Right lung (tissue), 10 donors: ENCODE measurements around the gene SURF4. TPM values are rescaled to one million over a fixed set of nuclear protein-coding genes. Genes with fewer than 3 reads are reported as not detected.

Experiments
- DNase-seq, 2 donors: peaks; one replicate each; pipeline ENCODE4 v3.0.0-alpha.2; 2013
- long read RNA-seq, 8 donors: transcript quantifications; one replicate each; lab custom pipeline, GENCODE V29; 2026
- polyA plus RNA-seq, 5 donors: library from polyadenylated mRNA; unstranded; fragments of 120-200 nt; gene quantifications; one replicate each; pipeline versions ENCODE4 v1.2.1 to v1.2.3, GENCODE V29; 2013; ENCODE audit warnings: inconsistent platforms in 1 of 5, low replicate concordance in 1 of 5; ENCODE audit not compliant: insufficient read length in 5 of 5, insufficient read depth in 1 of 5

Gene SURF4
- 100 to 1,000 TPM; 103 to 152 (median 120) TPM for polyA plus RNA-seq
- long read RNA-seq, donor 1, transcript SURF4-202 (6 exons, 2,984 nt): major isoform, 60 of 60 reads
- long read RNA-seq, donor 1, partial matches to known transcripts: 0 of 60 reads
- long read RNA-seq, donor 1, other reads (novel, unspliced or antisense): 0 of 60 reads
- long read RNA-seq, donor 2, transcript SURF4-202 (6 exons, 2,984 nt): major isoform, 36 of 41 reads
- long read RNA-seq, donor 2, partial matches to known transcripts: 5 of 41 reads
- long read RNA-seq, donor 2, other reads (novel, unspliced or antisense): 0 of 41 reads
- long read RNA-seq, donor 3, transcript SURF4-202 (6 exons, 2,984 nt): major isoform, 37 of 37 reads
- long read RNA-seq, donor 3, partial matches to known transcripts: 0 of 37 reads
- long read RNA-seq, donor 3, other reads (novel, unspliced or antisense): 0 of 37 reads
- long read RNA-seq, donor 4, transcript SURF4-202 (6 exons, 2,984 nt): major isoform, 33 of 33 reads
- long read RNA-seq, donor 4, partial matches to known transcripts: 0 of 33 reads
- long read RNA-seq, donor 4, other reads (novel, unspliced or antisense): 0 of 33 reads
- long read RNA-seq, donor 5, transcript SURF4-202 (6 exons, 2,984 nt): major isoform, 55 of 55 reads
- long read RNA-seq, donor 5, partial matches to known transcripts: 0 of 55 reads
- long read RNA-seq, donor 5, other reads (novel, unspliced or antisense): 0 of 55 reads
- long read RNA-seq, donor 6, transcript SURF4-202 (6 exons, 2,984 nt): major isoform, 78 of 87 reads
- long read RNA-seq, donor 6, partial matches to known transcripts: 7 of 87 reads
- long read RNA-seq, donor 6, other reads (novel, unspliced or antisense): 0 of 87 reads
- long read RNA-seq, donor 7, transcript SURF4-202 (6 exons, 2,984 nt): major isoform, 48 of 48 reads
- long read RNA-seq, donor 7, partial matches to known transcripts: 0 of 48 reads
- long read RNA-seq, donor 7, other reads (novel, unspliced or antisense): 0 of 48 reads
- long read RNA-seq, donor 8, transcript SURF4-202 (6 exons, 2,984 nt): major isoform, 25 of 50 reads
- long read RNA-seq, donor 8, partial matches to known transcripts: 25 of 50 reads
- long read RNA-seq, donor 8, other reads (novel, unspliced or antisense): 0 of 50 reads

- DNase-seq: peak; percentile 94 to 96
Measured at GRCh38 chr9:133375724-133376654, at the start of gene SURF4, which contains the start of gene STKLD1. TSS of gene SURF4 (minus strand) at chr9:133376060. CDS start at chr9:133375969, 91 bp downstream. TSS of gene STKLD1 (plus strand) at chr9:133376366. CDS start at chr9:133376474, 108 bp downstream.

GRCh38 chr9:133425049-133425632 lies 49.3 kb upstream of the SURF4 start:
- DNase-seq: no peak

- DNase-seq: no peak
Measured at GRCh38 chr9:133424187-133424586, 48.3 kb upstream of the SURF4 start.

GRCh38 chr9:133423216-133423615 lies 47.4 kb upstream of the SURF4 start:
- DNase-seq: no peak

GRCh38 chr9:133421615-133422542 lies 46.0 kb upstream of the SURF4 start, which contains the start of gene ADAMTS13:
TSS of gene ADAMTS13 (plus strand) at chr9:133422367. CDS start at chr9:133422444, 77 bp downstream.
- DNase-seq: no peak

- no peak for DNase-seq
Measured at GRCh38 chr9:133420392-133420827, 44.5 kb upstream of the SURF4 start.

GRCh38 chr9:133419005-133419404 lies 43.1 kb upstream of the SURF4 start:
- DNase-seq: no peak

- peak; percentile 87 for DNase-seq
Measured at GRCh38 chr9:133417541-133418461, 41.9 kb upstream of the SURF4 start, which contains the start of gene REXO4. TSS of gene REXO4 (minus strand) at chr9:133418010. CDS start at chr9:133417844, 166 bp downstream.

GRCh38 chr9:133415170-133415569 lies 39.3 kb upstream of the SURF4 start:
- DNase-seq: no peak

GRCh38 chr9:133408042-133408441 lies 32.2 kb upstream of the SURF4 start:
- no peak for DNase-seq

- peak; percentile 42 to 61 for DNase-seq
Measured at GRCh38 chr9:133406480-133407307, 30.8 kb upstream of the SURF4 start.

GRCh38 chr9:133405508-133406438 lies 29.9 kb upstream of the SURF4 start:
- DNase-seq: no peak

GRCh38 chr9:133404454-133405002 lies 28.7 kb upstream of the SURF4 start:
- DNase-seq: no peak

GRCh38 chr9:133403766-133404453 lies 28.1 kb upstream of the SURF4 start:
- no peak for DNase-seq

- no peak for DNase-seq
Measured at GRCh38 chr9:133402689-133403088, 26.8 kb upstream of the SURF4 start.
